Caco-2 (cell line): ENCODE data around the gene MCTP1. TPM values are rescaled to one million over a fixed set of nuclear protein-coding genes. Genes with fewer than 3 reads are reported as not detected.

Experiments
- BruUV-seq: library from RNA; stranded (reverse); fragments of 400-500 nt; replicated peaks from 2 replicates; lab custom pipeline; 2021; lab: Mats Ljungman, UMichigan
- CTCF ChIA-PET: fragments of 300-600 bp; sonication (Branson Sonifier 250); formaldehyde crosslinking; loops from one replicate; lab custom pipeline; 2022; ENCODE audit warnings: antibody characterized with exemption; lab: Charles Lee
- POLR2A ChIA-PET: fragments of 300-600 bp; sonication (Branson Sonifier 250); formaldehyde crosslinking; loops from one replicate; lab custom pipeline; 2022; ENCODE audit warnings: antibody characterized with exemption; lab: Charles Lee
- DNase-seq, 2 experiments: peaks; one replicate each; pipeline versions ENCODE4 v3.0.0 to v3.0.0-alpha.2; 2020 to 2022
- H3K27me3 ChIP-seq: replicated peaks from 2 replicates; pipeline ENCODE4 v1.6.0; 2011; ENCODE audit warnings: low read length; ENCODE audit not compliant: control insufficient read depth, insufficient read depth
- H3K36me3 ChIP-seq: 2 replicates; pipeline ENCODE4 v1.5.1; 2011; ENCODE audit warnings: low read length; ENCODE audit not compliant: control insufficient read depth, insufficient read depth
- H3K4me1 ChIP-seq: fragments of 250-450 bp; sonication (Bioruptor Pico); 2 replicates; pipeline ENCODE4 v1.5.1; 2020; ENCODE audit warnings: mild to moderate bottlenecking
- H3K4me3 ChIP-seq: 2 replicates; pipeline ENCODE4 v1.5.1; 2011; ENCODE audit warnings: low read depth, mild to moderate bottlenecking, control low read depth, low read length
- H3K9me3 ChIP-seq: fragments of 250-450 bp; sonication (Bioruptor Pico); 2 replicates; pipeline ENCODE4 v1.5.1; 2020; ENCODE audit warnings: mild to moderate bottlenecking, moderate library complexity
- H3K27ac Mint-ChIP-seq: one replicate; pipeline ENCODE4 v1.8.0; 2022; ENCODE audit warnings: mixed read lengths; ENCODE audit not compliant: unreplicated experiment
- H3K27me3 Mint-ChIP-seq: one replicate; pipeline ENCODE4 v1.8.0; 2022; ENCODE audit warnings: mixed read lengths; ENCODE audit not compliant: insufficient read depth, unreplicated experiment
- H3K36me3 Mint-ChIP-seq: one replicate; pipeline ENCODE4 v1.8.0; 2022; ENCODE audit warnings: mild to moderate bottlenecking, mixed read lengths; ENCODE audit not compliant: insufficient read depth, unreplicated experiment
- H3K4me1 Mint-ChIP-seq: one replicate; pipeline ENCODE4 v1.8.0; 2022; ENCODE audit warnings: low read depth, mixed read lengths; ENCODE audit not compliant: unreplicated experiment
- H3K4me3 Mint-ChIP-seq: one replicate; pipeline ENCODE4 v1.8.0; 2022; ENCODE audit warnings: mild to moderate bottlenecking, moderate library complexity, mixed read lengths; ENCODE audit not compliant: unreplicated experiment
- H3K9me3 Mint-ChIP-seq: one replicate; pipeline ENCODE4 v1.8.0; 2022; ENCODE audit warnings: mixed read lengths; ENCODE audit not compliant: unreplicated experiment
- CTCF ChIP-seq, 2 experiments: fragments of 200-600 bp in 1 of 2; IDR thresholded peaks; 1 replicate in 1 of 2; 2 replicates in 1 of 2; pipeline versions ENCODE4 v1.5.1 to v1.8.0; 2011 to 2022; ENCODE audit warnings: antibody characterized with exemption in 1 of 2, control low read depth in 1 of 2, inconsistent platforms in 1 of 2, low read depth in 1 of 2, low read length in 1 of 2, mild to moderate bottlenecking in 1 of 2, moderate library complexity in 1 of 2; ENCODE audit not compliant: insufficient read depth in 1 of 2, severe bottlenecking in 1 of 2, unreplicated experiment in 1 of 2
- intact Hi-C: fragments of 100-400 bp; cut with micrococcal nuclease; formaldehyde crosslinking; loops from one replicate; pipeline ENCODE4 v1.10.0; 2022; ENCODE audit not compliant: unreplicated experiment
- total RNA-seq: library from RNA; stranded (reverse); gene quantifications from 2 replicates; pipeline ENCODE4 v1.2.3, GENCODE V29; 2022

Gene MCTP1
- total RNA-seq, 1 experiment from 2014 or later = 3.2 TPM

GRCh38 chr5:95285409-95285755, 488 bp upstream of the MCTP1 start:
- no peaks in the 10 kb centered on the region for H3K36me3 ChIP-seq
- Mint-ChIP-seq H3K4me3 (peak overlapping the region; percentile 71), H3K36me3 (no peaks in the 10 kb centered on the region), H3K9me3 (no peaks in the 10 kb centered on the region), H3K27ac (no peak overlapping the region), H3K27me3 (peaks cover 39% of the 10 kb centered on the region), H3K4me1 (peaks cover 6% of the 10 kb centered on the region)
- no peaks in the 10 kb centered on the region for H3K4me1 ChIP-seq
- no peaks in the 10 kb centered on the region for H3K9me3 ChIP-seq
- intact Hi-C loops = loop anchor here (2.0 to 10.0 kb wide), 2 partner anchors 23 to 159 kb away; no protein-coding TSS in a partner anchor
- POLR2A ChIA-PET = no interaction called here
- CTCF ChIA-PET = interaction anchor here (0.5 to 1.9 kb wide), 4 partner anchors 24 to 317 kb away, joined by 3 to 8 read pairs (median 3); no protein-coding TSS in a partner anchor
- no peak for DNase-seq
- H3K27me3 ChIP-seq = peaks cover 3% of the 10 kb centered on the region
- peak overlapping the region; percentile 72 for H3K4me3 ChIP-seq
- TF ChIP-seq CTCF (IDR thresholded peaks at IDR 0.05; ENCODE audit: insufficient read depth in 1 of 2, low read depth in 1 of 2, low read length in 1 of 2, severe bottlenecking in 1 of 2, unreplicated experiment in 1 of 2) = no peak
- BruUV-seq = no TSS peak

GRCh38 chr5:95283761-95284571, 928 bp downstream of the MCTP1 start:
- no TSS peak for BruUV-seq
- H3K4me3 Mint-ChIP-seq = peak overlapping the region; percentile 71
- peaks cover 30% of the 10 kb centered on the region for H3K27me3 Mint-ChIP-seq
- ChIA-PET POLR2A (no interaction called here), CTCF (interaction anchor here (0.8 to 1.9 kb wide), 4 partner anchors 19 to 316 kb away, joined by 3 to 8 read pairs (median 4); no protein-coding TSS in a partner anchor)
- Histone ChIP-seq H3K9me3 (no peaks in the 10 kb centered on the region), H3K4me1 (no peaks in the 10 kb centered on the region), H3K36me3 (no peaks in the 10 kb centered on the region), H3K4me3 (peak overlapping the region; percentile 72), H3K27me3 (peaks cover 1% of the 10 kb centered on the region)
- H3K4me1 Mint-ChIP-seq = peaks cover 6% of the 10 kb centered on the region
- intact Hi-C loops = loop anchor here (1.0 to 10.0 kb wide), 3 partner anchors 21 to 316 kb away; no protein-coding TSS in a partner anchor
- peak; percentile 43 to 59 for TF ChIP-seq CTCF (IDR thresholded peaks at IDR 0.05; ENCODE audit: insufficient read depth in 1 of 2, low read depth in 1 of 2, low read length in 1 of 2, severe bottlenecking in 1 of 2, unreplicated experiment in 1 of 2)
- H3K27ac Mint-ChIP-seq = no peak overlapping the region
- H3K9me3 Mint-ChIP-seq = no peaks in the 10 kb centered on the region
- DNase-seq = peak; percentile 56 to 70
- H3K36me3 Mint-ChIP-seq = no peaks in the 10 kb centered on the region

GRCh38 chr5:95283022-95283615, 1.8 kb downstream of the MCTP1 start:
- H3K36me3 Mint-ChIP-seq = no peaks in the 10 kb centered on the region
- CTCF ChIA-PET = interaction anchor here (1.8 to 1.9 kb wide), 2 partner anchors 22 to 315 kb away, joined by 6 to 8 read pairs; no protein-coding TSS in a partner anchor
- H3K4me1 Mint-ChIP-seq = peaks cover 6% of the 10 kb centered on the region
- no peak for DNase-seq
- peak overlapping the region; percentile 71 for H3K4me3 Mint-ChIP-seq
- no TSS peak for BruUV-seq
- intact Hi-C loops = loop anchor here (1.0 to 10.0 kb wide), 2 partner anchors 162 to 315 kb away; no protein-coding TSS in a partner anchor
- H3K27ac Mint-ChIP-seq = no peak overlapping the region
- Histone ChIP-seq H3K4me1 (no peaks in the 10 kb centered on the region), H3K27me3 (peaks cover 1% of the 10 kb centered on the region), H3K4me3 (peak overlapping the region; percentile 72), H3K9me3 (no peaks in the 10 kb centered on the region; the same call in 1 of the 2 replicates), H3K36me3 (no peaks in the 10 kb centered on the region)
- no peaks in the 10 kb centered on the region for H3K9me3 Mint-ChIP-seq
- POLR2A ChIA-PET = no interaction called here
- H3K27me3 Mint-ChIP-seq = peaks cover 27% of the 10 kb centered on the region
- no peak for TF ChIP-seq CTCF (IDR thresholded peaks at IDR 0.05; ENCODE audit: insufficient read depth in 1 of 2, low read depth in 1 of 2, low read length in 1 of 2, severe bottlenecking in 1 of 2, unreplicated experiment in 1 of 2)
